ENCODE data around the gene XAB2. TPM values are rescaled to one million over a fixed set of nuclear protein-coding genes. Genes with fewer than 3 reads are reported as not detected.

Gene XAB2
- total and polyA plus RNA-seq, 7 experiments from 2014 or later, result 6.4 to 79.8 (median 61.1) TPM

GRCh38 chr19:7654401-7654800, 25.1 kb upstream of the XAB2 start:
- peaks cover 0 to 21% of the 10 kb centered on the region in 2 donors for H3K4me1 ChIP-seq (ENCODE audit: control insufficient read depth in 2 of 2, insufficient read depth in 2 of 2, low read length in 2 of 2)
- Mint-ChIP-seq H3K4me1 (peaks cover 10 to 29% (median 24%) of the 10 kb centered on the region in 7 donors), H3K9me3 (peaks cover 0 to 1% (median 0%) of the 10 kb centered on the region in 11 donors), H3K36me3 (peaks cover 0 to 2% (median 0%) of the 10 kb centered on the region in 5 donors), H3K27me3 (peaks cover 0 to 6% (median 0%) of the 10 kb centered on the region in 5 donors), H3K4me3 (no peak overlapping the region), H3K27ac (no peak overlapping the region)
- no peak overlapping the region for H3K4me3 ChIP-seq (ENCODE audit: low read length)
- POLR2A ChIA-PET, result interaction anchor here (0.8 kb wide), 1 partner anchor 14 kb away, joined by 3 read pairs; no protein-coding TSS in a partner anchor
- DNase-seq, result no peak
- H3K9me3 ChIP-seq (ENCODE audit: control insufficient read depth in 2 of 3, low read length in 3 of 3), result no peaks in the 10 kb centered on the region
- H3K27me3 ChIP-seq (ENCODE audit: control insufficient read depth in 2 of 2, insufficient read depth in 2 of 2, low read length in 2 of 2), result no peaks in the 10 kb centered on the region
- no peak overlapping the region for H3K27ac ChIP-seq (ENCODE audit: low read depth, low read length)
- CTCF ChIA-PET, result interaction anchor here (0.6 to 3.0 kb wide), 2 partner anchors 140 to 145 kb away, joined by 5 to 11 read pairs; no protein-coding TSS in a partner anchor
- no peaks in the 10 kb centered on the region for H3K36me3 ChIP-seq (ENCODE audit: control insufficient read depth in 2 of 3, insufficient read depth in 3 of 3, low read length in 3 of 3)
- ATAC-seq, result no peak
- intact Hi-C loops (cut with micrococcal nuclease), result no loop called here

- Histone ChIP-seq H3K9me3 (ENCODE audit: control insufficient read depth in 2 of 3, low read length in 3 of 3) (no peaks in the 10 kb centered on the region), H3K27me3 (ENCODE audit: control insufficient read depth in 2 of 2, insufficient read depth in 2 of 2, low read length in 2 of 2) (no peaks in the 10 kb centered on the region), H3K27ac (ENCODE audit: low read depth, low read length) (peak overlapping the region; percentile 37), H3K36me3 (ENCODE audit: control insufficient read depth in 2 of 3, insufficient read depth in 3 of 3, low read length in 3 of 3) (peaks cover 0 to 4% (median 0%) of the 10 kb centered on the region in 3 experiments), H3K4me1 (ENCODE audit: control insufficient read depth in 2 of 2, insufficient read depth in 2 of 2, low read length in 2 of 2) (peaks cover 0 to 7% of the 10 kb centered on the region in 2 donors), H3K4me3 (ENCODE audit: low read length) (peak overlapping the region; percentile 49)
- Mint-ChIP-seq H3K36me3 (peaks cover 0 to 4% (median 0%) of the 10 kb centered on the region in 5 donors), H3K9me3 (no peaks in the 10 kb centered on the region), H3K4me1 (peaks cover 5 to 15% (median 11%) of the 10 kb centered on the region in 7 donors), H3K27me3 (peaks cover 0 to 6% (median 0%) of the 10 kb centered on the region in 5 donors), H3K27ac (peak overlapping the region in 6 of 9 donors; percentile 55 to 85 (median 75)), H3K4me3 (peak overlapping the region; percentile 60 to 86 (median 81))
- POLR2A ChIA-PET, result interaction anchor here (1.0 kb wide), 3 partner anchors 14 to 148 kb away, joined by 3 to 4 read pairs (median 3); no protein-coding TSS in a partner anchor
- intact Hi-C loops (cut with micrococcal nuclease), result loop anchor here (1.0 kb wide), 4 partner anchors 27 to 147 kb away; partner anchors contain the start of gene TRAPPC5 (in 1 of the 2)
- DNase-seq (peak; percentile 77 to 91 (median 85)), ATAC-seq (peak; percentile 91)
- CTCF ChIA-PET, result interaction anchor here (0.9 to 3.2 kb wide), 3 partner anchors 17 to 148 kb away, joined by 4 to 12 read pairs (median 5); partner anchors contain the start of gene TRAPPC5
Observed at GRCh38 chr19:7652061-7652641, 22.8 kb upstream of the XAB2 start.

- no peaks in the 10 kb centered on the region for H3K9me3 Mint-ChIP-seq
- no peak overlapping the region for H3K4me3 ChIP-seq (ENCODE audit: low read length)
- H3K36me3 Mint-ChIP-seq, result peaks cover 0 to 9% (median 4%) of the 10 kb centered on the region in 5 donors
- H3K9me3 ChIP-seq (ENCODE audit: control insufficient read depth in 2 of 3, low read length in 3 of 3), result no peaks in the 10 kb centered on the region
- H3K27me3 Mint-ChIP-seq, result peaks cover 0 to 6% (median 0%) of the 10 kb centered on the region in 5 donors
- no peak for ATAC-seq
- H3K4me3 Mint-ChIP-seq, result no peak overlapping the region
- CTCF ChIA-PET, result interaction anchor here (3.2 kb wide), 1 partner anchor 31 kb away, joined by 12 read pairs; the partner anchor contains the start of gene TRAPPC5
- DNase-seq, result no peak
- intact Hi-C loops (cut with micrococcal nuclease), result no loop called here
- H3K27ac ChIP-seq (ENCODE audit: low read depth, low read length), result no peak overlapping the region
- POLR2A ChIA-PET, result no interaction called here
- H3K4me1 Mint-ChIP-seq, result peaks cover 5 to 15% (median 11%) of the 10 kb centered on the region in 7 donors
- peaks cover 0 to 5% of the 10 kb centered on the region in 2 donors for H3K4me1 ChIP-seq (ENCODE audit: control insufficient read depth in 2 of 2, insufficient read depth in 2 of 2, low read length in 2 of 2)
- peaks cover 0 to 24% (median 0%) of the 10 kb centered on the region in 3 experiments for H3K36me3 ChIP-seq (ENCODE audit: control insufficient read depth in 2 of 3, insufficient read depth in 3 of 3, low read length in 3 of 3)
- no peak overlapping the region for H3K27ac Mint-ChIP-seq
- no peaks in the 10 kb centered on the region for H3K27me3 ChIP-seq (ENCODE audit: control insufficient read depth in 2 of 2, insufficient read depth in 2 of 2, low read length in 2 of 2)
Observed at GRCh38 chr19:7650148-7650547, 20.8 kb upstream of the XAB2 start.

GRCh38 chr19:7648265-7649014, 19.1 kb upstream of the XAB2 start:
- Histone ChIP-seq H3K36me3 (ENCODE audit: control insufficient read depth in 2 of 3, insufficient read depth in 3 of 3, low read length in 3 of 3) (peaks cover 0 to 35% (median 3%) of the 10 kb centered on the region in 3 experiments), H3K4me3 (ENCODE audit: low read length) (no peak overlapping the region), H3K27ac (ENCODE audit: low read depth, low read length) (no peak overlapping the region), H3K27me3 (ENCODE audit: control insufficient read depth in 2 of 2, insufficient read depth in 2 of 2, low read length in 2 of 2) (no peaks in the 10 kb centered on the region), H3K4me1 (ENCODE audit: control insufficient read depth in 2 of 2, insufficient read depth in 2 of 2, low read length in 2 of 2) (peaks cover 0 to 5% of the 10 kb centered on the region in 2 donors), H3K9me3 (ENCODE audit: control insufficient read depth in 2 of 3, low read length in 3 of 3) (no peaks in the 10 kb centered on the region)
- Mint-ChIP-seq H3K36me3 (peaks cover 0 to 12% (median 5%) of the 10 kb centered on the region in 5 donors), H3K27me3 (peaks cover 0 to 6% (median 0%) of the 10 kb centered on the region in 5 donors), H3K4me1 (peaks cover 5 to 15% (median 11%) of the 10 kb centered on the region in 7 donors), H3K9me3 (no peaks in the 10 kb centered on the region), H3K4me3 (no peak overlapping the region), H3K27ac (no peak overlapping the region)
- ATAC-seq (no peak), DNase-seq (peak in 1 of 9 donors; percentile 6)
- intact Hi-C loops (cut with micrococcal nuclease), result no loop called here
- ChIA-PET CTCF (interaction anchor here (0.5 to 0.6 kb wide), 2 partner anchors 12 to 1126 kb away, joined by 4 to 5 read pairs; no protein-coding TSS in a partner anchor), POLR2A (interaction anchor here (0.7 to 2.0 kb wide), 4 partner anchors 10 to 159 kb away, joined by 3 to 8 read pairs (median 4); partner anchors contain the start of genes PET100, STXBP2 and XAB2)

- H3K27me3 ChIP-seq (ENCODE audit: control insufficient read depth in 2 of 2, insufficient read depth in 2 of 2, low read length in 2 of 2), result no peaks in the 10 kb centered on the region
- H3K4me1 Mint-ChIP-seq, result peaks cover 1 to 11% (median 4%) of the 10 kb centered on the region in 7 donors
- H3K4me3 ChIP-seq (ENCODE audit: low read length), result no peak overlapping the region
- peaks cover 0 to 6% (median 0%) of the 10 kb centered on the region in 5 donors for H3K27me3 Mint-ChIP-seq
- no peaks in the 10 kb centered on the region for H3K9me3 Mint-ChIP-seq
- H3K4me3 Mint-ChIP-seq, result no peak overlapping the region
- POLR2A ChIA-PET, result no interaction called here
- H3K36me3 ChIP-seq (ENCODE audit: control insufficient read depth in 2 of 3, insufficient read depth in 3 of 3, low read length in 3 of 3), result peaks cover 0 to 44% (median 3%) of the 10 kb centered on the region in 3 experiments
- H3K9me3 ChIP-seq (ENCODE audit: control insufficient read depth in 2 of 3, low read length in 3 of 3), result no peaks in the 10 kb centered on the region
- peaks cover 0 to 2% of the 10 kb centered on the region in 2 donors for H3K4me1 ChIP-seq (ENCODE audit: control insufficient read depth in 2 of 2, insufficient read depth in 2 of 2, low read length in 2 of 2)
- no peak overlapping the region for H3K27ac Mint-ChIP-seq
- intact Hi-C loops (cut with micrococcal nuclease), result no loop called here
- peak in 1 of 9 donors; percentile 10 for DNase-seq
- H3K36me3 Mint-ChIP-seq, result peaks cover 0 to 12% (median 5%) of the 10 kb centered on the region in 5 donors
- no peak for ATAC-seq
- H3K27ac ChIP-seq (ENCODE audit: low read depth, low read length), result no peak overlapping the region
- CTCF ChIA-PET, result no interaction called here
Observed at GRCh38 chr19:7647156-7647555, 17.8 kb upstream of the XAB2 start.

GRCh38 chr19:7646426-7646700, 17.0 kb upstream of the XAB2 start:
- H3K9me3 Mint-ChIP-seq, result no peaks in the 10 kb centered on the region
- H3K27me3 Mint-ChIP-seq, result peaks cover 0 to 3% (median 0%) of the 10 kb centered on the region in 5 donors
- H3K27ac ChIP-seq (ENCODE audit: low read depth, low read length), result no peak overlapping the region
- DNase-seq (peak in 1 of 9 donors; percentile 6), ATAC-seq (no peak)
- no peak overlapping the region for H3K27ac Mint-ChIP-seq
- no peaks in the 10 kb centered on the region for H3K4me1 ChIP-seq (ENCODE audit: control insufficient read depth in 2 of 2, insufficient read depth in 2 of 2, low read length in 2 of 2)
- peaks cover 0 to 11% (median 0%) of the 10 kb centered on the region in 7 donors for H3K4me1 Mint-ChIP-seq
- H3K4me3 ChIP-seq (ENCODE audit: low read length), result no peak overlapping the region
- no peaks in the 10 kb centered on the region for H3K27me3 ChIP-seq (ENCODE audit: control insufficient read depth in 2 of 2, insufficient read depth in 2 of 2, low read length in 2 of 2)
- intact Hi-C loops (cut with micrococcal nuclease), result no loop called here
- ChIA-PET CTCF (no interaction called here), POLR2A (no interaction called here)
- no peaks in the 10 kb centered on the region for H3K9me3 ChIP-seq (ENCODE audit: control insufficient read depth in 2 of 3, low read length in 3 of 3)
- peaks cover 0 to 48% (median 3%) of the 10 kb centered on the region in 3 experiments for H3K36me3 ChIP-seq (ENCODE audit: control insufficient read depth in 2 of 3, insufficient read depth in 3 of 3, low read length in 3 of 3)
- no peak overlapping the region for H3K4me3 Mint-ChIP-seq
- H3K36me3 Mint-ChIP-seq, result peaks cover 0 to 12% (median 5%) of the 10 kb centered on the region in 5 donors

Data from naive thymus-derived CD4-positive, alpha-beta T cell (primary cell).